Activated T-helper 2 cell treated with anti-CD3 and anti-CD28 coated beads, Interferon-gamma antibody, Interleukin-2, Interleukin-4, amounts not matched to agents 10 μg/mL and 5 μg/mL and 100 μg/mL, durations not matched to agents 14 hours and 24 hours and 36 hours (primary cell): ENCODE results near the gene PCGF1. TPM values are rescaled to one million over a fixed set of nuclear protein-coding genes. Genes with fewer than 3 reads are reported as not detected.

ENCODE experiments used
- DNase-seq: peaks from one replicate; pipeline ENCODE4 v3.0.0; 2021; ENCODE audit warnings: low spot score
- H3K27ac Mint-ChIP-seq: one replicate; pipeline ENCODE4 v1.8.0; 2021; ENCODE audit warnings: mixed read lengths
- H3K27me3 Mint-ChIP-seq: one replicate; pipeline ENCODE4 v1.8.0; 2021; ENCODE audit warnings: low read depth, mixed read lengths
- H3K36me3 Mint-ChIP-seq: one replicate; pipeline ENCODE4 v1.8.0; 2021; ENCODE audit warnings: low read depth, mixed read lengths
- H3K4me1 Mint-ChIP-seq: one replicate; pipeline ENCODE4 v1.8.0; 2021; ENCODE audit warnings: low read depth, mixed read lengths
- H3K4me3 Mint-ChIP-seq: one replicate; pipeline ENCODE4 v1.8.0; 2021; ENCODE audit warnings: low read depth, mild to moderate bottlenecking, moderate library complexity, mixed read lengths
- H3K9me3 Mint-ChIP-seq: one replicate; pipeline ENCODE4 v1.8.0; 2021; ENCODE audit warnings: mixed read lengths
- intact Hi-C: fragments of 100-400 bp; cut with micrococcal nuclease; formaldehyde crosslinking; loops from one replicate; pipeline ENCODE4 v1.15.1; 2023
- total RNA-seq: library from RNA; stranded (reverse); gene quantifications from 2 replicates; pipeline ENCODE4 v1.2.3, GENCODE V29; 2022

PCGF1 gene
- total RNA-seq, 1 donor from 2014 or later = 39.7 TPM

DNA sequence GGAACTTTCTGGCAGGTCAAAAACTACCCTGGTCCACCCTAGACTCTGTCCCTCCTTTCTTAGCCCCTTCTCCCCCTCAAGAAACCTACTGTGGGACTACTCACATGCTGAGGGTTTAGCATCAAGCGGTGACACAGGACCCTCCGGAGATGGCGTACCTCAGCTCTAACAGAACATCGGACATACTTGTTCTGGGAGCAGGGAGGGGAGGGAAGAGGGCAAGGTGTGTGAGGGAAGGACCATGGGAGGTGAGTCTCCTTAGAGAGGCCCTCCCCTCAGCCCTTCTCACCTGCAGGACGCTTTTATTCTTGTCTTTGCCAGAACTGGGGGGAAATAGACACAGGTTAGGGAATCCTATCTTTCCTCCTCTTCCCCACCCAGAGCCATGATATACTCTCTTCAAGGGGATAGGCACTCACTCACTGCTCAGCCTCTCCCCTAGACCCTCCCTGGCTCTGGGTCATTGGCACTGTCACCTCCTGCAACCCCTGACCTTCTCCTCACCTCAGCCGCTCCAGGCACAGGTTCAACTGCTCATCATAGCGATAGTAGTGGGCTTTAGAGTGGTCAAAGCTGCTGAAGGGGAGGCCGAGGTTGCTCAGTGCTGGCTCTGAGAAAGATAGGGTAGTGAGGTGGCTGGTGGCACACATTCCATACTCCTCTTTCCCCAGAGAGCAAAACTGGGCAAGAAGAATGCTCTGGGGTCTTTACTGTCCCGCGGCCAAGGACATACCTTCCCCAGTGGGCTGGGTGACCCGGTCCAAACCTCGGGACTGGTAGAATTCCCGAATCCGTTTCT is 1.8 kb downstream of the PCGF1 start:
- intact Hi-C loops = no loop called here
- Mint-ChIP-seq H3K27me3 (peaks cover 25% of the 10 kb centered on the region), H3K4me1 (peaks cover 55% of the 10 kb centered on the region), H3K36me3 (peaks cover 56% of the 10 kb centered on the region), H3K9me3 (no peaks in the 10 kb centered on the region), H3K27ac (no peak overlapping the region), H3K4me3 (peak overlapping the region; percentile 59)
- DNase-seq = no peak

DNA sequence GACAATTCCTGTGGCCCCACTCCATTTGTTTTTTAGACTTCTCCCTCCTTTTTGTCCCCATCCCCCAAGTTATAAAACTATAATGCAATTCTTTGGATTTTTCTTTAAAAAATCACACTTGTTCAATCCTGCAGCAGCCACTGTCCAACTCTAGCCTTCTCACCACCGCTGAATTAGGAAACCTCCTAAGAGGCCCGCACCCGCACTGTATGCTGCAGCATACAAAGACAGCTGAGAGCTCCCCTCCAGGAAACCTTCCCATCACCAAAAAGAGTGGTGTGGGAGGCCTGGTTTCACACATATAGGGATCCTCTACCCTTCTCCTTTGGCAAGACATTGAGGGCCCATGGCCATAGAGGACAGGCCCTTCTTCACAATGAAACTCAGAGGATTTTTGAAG is 2.9 kb downstream of the PCGF1 start:
- Mint-ChIP-seq H3K4me1 (peaks cover 49% of the 10 kb centered on the region), H3K4me3 (peak overlapping the region; percentile 58), H3K9me3 (no peaks in the 10 kb centered on the region), H3K27me3 (peaks cover 22% of the 10 kb centered on the region), H3K27ac (peak overlapping the region; percentile 18), H3K36me3 (peaks cover 65% of the 10 kb centered on the region)
- DNase-seq = no peak
- intact Hi-C loops = no loop called here

DNA sequence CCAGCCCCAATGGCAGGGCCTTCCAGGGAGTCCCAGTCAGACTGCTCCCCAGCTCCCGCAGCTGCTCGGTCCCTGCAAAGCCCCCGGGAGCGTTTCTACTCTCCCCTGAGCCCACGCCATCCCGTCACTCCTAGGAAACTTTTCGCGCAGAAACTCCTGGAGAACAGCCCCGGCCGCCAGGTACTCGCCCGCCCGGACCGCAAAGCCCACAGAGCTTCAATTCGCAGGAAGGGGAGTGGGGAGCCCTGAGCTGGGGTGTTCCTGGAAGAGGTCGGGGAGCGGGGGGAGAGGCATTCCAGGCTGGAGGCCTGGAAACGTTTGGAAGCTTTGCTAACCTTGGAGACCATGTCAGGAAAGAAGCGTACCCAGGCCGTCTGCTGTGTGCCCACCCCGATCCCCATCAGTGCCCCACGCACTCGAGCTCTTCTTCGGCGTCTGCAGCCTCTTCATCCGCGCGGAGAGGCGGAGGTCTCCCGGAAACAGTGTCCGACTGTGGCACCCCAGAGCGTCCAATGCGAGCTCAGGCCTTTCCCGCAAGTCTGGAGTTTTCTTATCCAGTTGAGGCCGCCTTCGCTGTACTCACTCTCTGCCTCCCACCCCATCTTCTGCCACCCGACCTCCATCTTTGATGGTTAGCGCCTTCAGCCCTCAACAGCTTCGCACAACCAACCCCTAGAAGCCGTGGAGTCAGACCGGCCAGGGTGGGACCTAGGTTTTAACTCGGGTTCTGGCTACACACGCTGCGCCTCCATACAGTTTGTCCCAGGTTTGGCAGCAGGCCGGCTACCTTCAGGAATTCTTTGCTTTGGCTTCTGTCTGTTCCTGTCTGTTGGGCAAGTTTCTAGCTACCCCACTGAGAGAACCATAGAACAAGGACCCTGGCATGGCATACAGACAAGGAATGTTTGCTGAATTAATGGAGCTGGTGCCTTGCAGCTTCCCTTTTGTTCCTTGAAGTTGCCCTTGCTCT is 3.7 kb downstream of the PCGF1 start:
- H3K4me3 Mint-ChIP-seq = peak overlapping the region; percentile 71
- peak overlapping the region; percentile 18 for H3K27ac Mint-ChIP-seq
- DNase-seq = no peak
- H3K27me3 Mint-ChIP-seq = peaks cover 26% of the 10 kb centered on the region
- peaks cover 65% of the 10 kb centered on the region for H3K36me3 Mint-ChIP-seq
- intact Hi-C loops = no loop called here
- H3K9me3 Mint-ChIP-seq = no peaks in the 10 kb centered on the region
- peaks cover 52% of the 10 kb centered on the region for H3K4me1 Mint-ChIP-seq

DNA sequence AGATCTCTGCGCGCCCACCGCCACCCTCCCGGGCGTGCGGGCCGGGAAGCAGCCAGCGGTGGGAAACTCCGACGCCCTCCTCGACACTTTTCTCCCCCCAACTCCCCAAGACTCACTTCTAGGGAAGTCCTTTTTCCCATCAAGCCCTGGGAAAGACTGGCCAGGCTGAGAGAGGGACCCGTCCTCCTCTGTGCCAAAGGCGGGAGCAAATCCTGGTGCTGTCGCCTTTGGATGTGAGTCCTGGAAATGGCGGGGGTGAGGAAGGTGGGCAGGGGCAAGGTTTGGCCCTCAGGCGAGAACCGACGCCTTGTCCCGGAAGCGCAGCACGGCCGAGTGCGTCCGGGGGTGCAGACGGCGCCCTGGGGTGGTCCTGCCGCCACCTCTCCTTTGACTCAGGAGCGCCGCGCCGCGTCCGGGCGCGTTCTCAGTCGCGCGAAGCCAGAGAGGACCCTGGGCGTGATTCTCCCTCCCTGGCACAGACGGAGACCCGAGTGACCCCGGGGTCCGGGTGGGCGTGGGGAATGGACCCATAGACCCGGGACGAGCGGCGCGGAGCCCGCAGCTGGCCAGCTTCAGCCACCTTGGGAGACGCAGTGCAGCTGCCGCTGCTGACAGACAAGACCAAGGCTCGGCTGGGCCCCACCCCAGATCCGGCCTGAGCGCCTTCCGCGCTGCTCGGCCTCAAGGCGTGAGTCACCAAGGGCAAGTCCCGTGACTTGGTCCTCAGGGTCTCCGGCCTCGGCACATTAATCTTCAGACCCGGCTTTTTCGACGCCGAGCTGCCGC is 4.6 kb downstream of the PCGF1 start:
- intact Hi-C loops = no loop called here
- Mint-ChIP-seq H3K4me3 (peak overlapping the region; percentile 71), H3K9me3 (no peaks in the 10 kb centered on the region), H3K36me3 (peaks cover 65% of the 10 kb centered on the region), H3K4me1 (peaks cover 51% of the 10 kb centered on the region), H3K27me3 (peaks cover 30% of the 10 kb centered on the region), H3K27ac (peak overlapping the region; percentile 62)
- no peak for DNase-seq

DNA sequence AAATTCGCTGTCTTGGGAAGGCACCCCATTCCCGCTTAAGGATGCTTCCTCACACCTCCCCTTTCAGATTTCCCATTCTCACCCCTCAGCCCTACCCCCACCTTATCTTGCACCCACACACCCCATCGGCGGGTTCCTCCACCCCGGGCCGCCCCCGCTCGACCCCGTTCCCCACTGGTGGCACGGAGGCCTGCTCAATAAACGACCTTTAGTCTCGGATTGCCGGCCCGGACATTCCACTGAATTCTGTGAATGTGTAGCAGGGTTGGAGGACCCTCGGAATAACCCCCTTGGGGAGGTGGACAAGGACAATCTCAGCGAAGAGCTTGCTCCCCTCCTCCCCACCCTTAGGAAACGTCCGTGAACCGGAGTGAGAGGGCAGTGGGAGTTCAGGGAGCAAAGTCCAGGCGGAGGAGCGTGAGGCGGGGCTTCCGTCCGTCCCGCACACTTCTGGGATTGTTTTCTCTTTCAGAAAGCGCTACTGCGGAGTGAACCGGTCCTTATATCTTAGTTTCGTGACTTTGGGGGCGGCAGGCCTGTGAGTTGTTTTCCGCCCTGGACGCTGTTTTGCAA is 5.3 kb downstream of the PCGF1 start:
- Mint-ChIP-seq H3K27ac (no peak overlapping the region), H3K36me3 (peaks cover 62% of the 10 kb centered on the region), H3K4me3 (peak overlapping the region; percentile 71), H3K27me3 (peaks cover 30% of the 10 kb centered on the region), H3K4me1 (peaks cover 54% of the 10 kb centered on the region), H3K9me3 (no peaks in the 10 kb centered on the region)
- no peak for DNase-seq
- intact Hi-C loops = no loop called here

DNA sequence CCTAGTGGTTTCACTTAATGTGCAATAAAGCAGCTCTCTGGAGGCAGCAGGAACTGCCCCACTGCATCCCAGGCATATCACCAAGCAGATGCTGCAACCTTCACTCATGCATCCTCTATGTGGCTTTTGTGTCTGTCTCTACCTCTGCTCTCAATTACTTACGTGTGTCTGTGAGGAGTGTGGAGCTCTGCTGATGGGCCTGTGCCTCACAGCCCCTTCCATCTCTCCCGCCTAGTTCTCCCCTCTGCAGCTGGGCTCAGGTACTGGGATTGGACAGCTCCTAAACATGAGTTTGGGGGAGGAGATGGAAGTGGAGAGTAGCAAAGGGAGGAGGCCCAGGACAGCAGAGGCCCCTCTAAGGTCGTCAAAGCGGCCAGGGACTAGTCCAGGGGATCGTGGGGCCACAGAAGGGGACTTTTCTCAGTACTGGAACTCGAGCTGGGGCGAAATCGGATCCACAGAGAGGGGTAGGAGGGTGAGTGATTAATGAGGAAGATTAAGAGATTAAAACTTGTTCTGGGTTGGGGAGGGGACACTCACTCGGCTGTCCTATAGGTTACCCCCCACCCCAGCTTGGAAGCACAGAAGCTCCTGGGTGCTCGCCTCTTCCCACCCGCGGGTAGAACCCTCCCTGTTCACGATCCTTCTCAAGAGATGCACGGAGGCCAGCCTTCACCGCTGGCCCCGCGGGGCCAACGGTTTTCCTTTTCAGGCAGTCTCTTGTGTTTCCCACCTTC is 6.0 kb downstream of the PCGF1 start:
- Mint-ChIP-seq H3K9me3 (no peaks in the 10 kb centered on the region), H3K27ac (no peak overlapping the region), H3K4me3 (peak overlapping the region; percentile 67), H3K36me3 (peaks cover 55% of the 10 kb centered on the region), H3K27me3 (peaks cover 30% of the 10 kb centered on the region), H3K4me1 (peaks cover 48% of the 10 kb centered on the region)
- no peak for DNase-seq
- intact Hi-C loops = no loop called here

DNA sequence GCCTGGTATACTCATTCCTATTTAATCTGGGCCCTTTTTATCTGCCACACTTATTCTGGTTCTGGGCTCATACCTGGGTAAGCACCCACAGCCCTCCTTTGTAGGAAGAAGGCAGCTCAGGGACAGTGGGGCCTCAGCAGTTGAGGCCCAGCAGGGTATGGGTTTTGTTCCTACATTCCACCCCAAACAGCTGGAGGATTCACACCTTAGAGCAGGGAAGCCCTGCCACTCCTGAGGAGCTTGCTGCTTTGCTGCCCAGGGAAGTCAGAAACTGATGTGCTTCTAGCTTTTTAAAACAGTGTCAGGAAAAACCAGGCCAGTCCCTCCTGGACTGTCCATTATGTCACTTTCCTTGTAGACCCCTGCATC is 6.9 kb downstream of the PCGF1 start:
- peaks cover 49% of the 10 kb centered on the region for H3K36me3 Mint-ChIP-seq
- H3K9me3 Mint-ChIP-seq = no peaks in the 10 kb centered on the region
- DNase-seq = no peak
- intact Hi-C loops = no loop called here
- peaks cover 45% of the 10 kb centered on the region for H3K4me1 Mint-ChIP-seq
- peaks cover 30% of the 10 kb centered on the region for H3K27me3 Mint-ChIP-seq
- no peak overlapping the region for H3K27ac Mint-ChIP-seq
- no peak overlapping the region for H3K4me3 Mint-ChIP-seq

DNA sequence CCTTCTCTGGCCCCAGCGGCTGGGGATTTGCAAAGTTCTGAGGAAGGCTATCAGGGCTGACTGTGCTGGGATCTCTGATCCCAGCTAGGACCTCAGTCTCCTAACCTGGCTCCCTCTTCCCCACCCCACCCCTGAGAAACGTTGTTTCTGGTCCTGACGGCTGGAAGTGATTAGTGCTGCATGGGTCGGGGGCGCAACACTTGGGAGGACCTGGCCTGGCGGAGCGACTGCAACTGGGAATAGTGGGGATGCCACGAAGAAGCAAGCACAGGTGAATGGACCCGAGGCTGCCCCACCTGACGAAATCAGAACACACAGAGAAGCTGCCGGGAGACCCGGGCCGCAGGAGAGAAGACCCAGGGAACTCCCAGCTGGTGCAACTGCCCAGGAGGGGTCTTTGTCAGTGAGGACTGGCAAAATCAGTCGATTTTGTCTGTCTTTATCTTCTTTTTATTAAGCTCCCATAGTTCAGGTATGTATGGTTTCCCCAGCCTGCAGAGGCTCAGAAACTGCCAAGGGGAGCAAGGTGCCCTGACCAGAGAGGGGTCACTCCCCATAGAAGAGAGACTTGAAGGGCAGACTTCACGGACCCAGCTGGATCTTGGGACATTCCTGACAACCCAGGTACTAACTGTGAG is 7.4 kb downstream of the PCGF1 start:
- Mint-ChIP-seq H3K4me1 (peaks cover 43% of the 10 kb centered on the region), H3K27me3 (peaks cover 30% of the 10 kb centered on the region)

DNA sequence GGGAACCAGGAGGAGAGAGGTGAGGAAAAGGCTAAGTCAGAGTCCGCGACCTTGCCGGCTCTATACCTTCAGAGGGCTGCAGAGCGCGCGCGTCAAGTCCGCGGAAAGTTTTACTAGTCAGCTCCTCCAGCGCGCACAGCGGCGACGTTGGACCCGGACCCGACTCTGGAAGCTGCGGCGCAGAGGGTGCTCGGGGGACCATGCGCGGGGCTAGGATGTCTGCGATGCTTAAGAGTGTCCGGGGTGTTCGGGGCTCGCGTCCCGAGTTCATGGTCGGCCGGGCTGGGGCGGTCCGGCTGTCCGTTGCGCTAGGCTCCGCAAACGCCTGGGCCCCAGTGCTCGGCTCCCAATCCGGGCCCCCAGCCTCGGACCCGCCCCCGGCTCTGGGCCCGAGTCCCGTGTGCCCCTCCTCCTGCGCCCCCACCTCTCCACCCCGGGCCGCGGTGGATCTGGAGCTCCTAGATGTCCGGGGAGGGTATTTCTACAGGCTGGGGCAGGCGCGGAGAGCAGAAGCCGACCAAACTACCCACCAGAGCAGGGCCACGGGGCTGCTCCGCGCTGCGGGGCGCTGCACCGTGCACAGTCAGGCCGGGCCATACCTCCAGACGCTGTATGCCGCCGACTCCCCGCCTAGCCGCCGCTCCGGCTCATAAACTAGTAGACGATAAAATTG is 8.1 kb downstream of the PCGF1 start, which contains the start of gene LBX2:
Gene LBX2, minus strand, starts transcription at position 337 of the 673 bp plus-strand sequence. Its CDS starts 66 bp downstream, at position 271.
- Mint-ChIP-seq H3K4me3 (peak within 1 kb of the TSS; percentile 86), H3K9me3 (no peaks in the 10 kb centered on the region), H3K4me1 (peaks cover 36% of the 10 kb centered on the region), H3K27me3 (peaks cover 30% of the 10 kb centered on the region), H3K36me3 (peaks cover 37% of the 10 kb centered on the region), H3K27ac (peak within 1 kb of the TSS; percentile 72)
- DNase-seq = no peak
- intact Hi-C loops = loop anchor here (1.0 to 10.0 kb wide), 4 partner anchors 15 to 335 kb away; partner anchors contain the start of genes CCDC142, HK2, TLX2 and TTC31

More for the DNA sequence above, 7.4 kb downstream of the PCGF1 start:
- DNase-seq = no peak
- intact Hi-C loops = loop anchor here (1.0 to 10.0 kb wide), 4 partner anchors 14 to 335 kb away; partner anchors contain the start of genes CCDC142, HK2, TLX2 and TTC31
- Mint-ChIP-seq H3K36me3 (peaks cover 44% of the 10 kb centered on the region), H3K4me3 (peak overlapping the region; percentile 22), H3K27ac (no peak overlapping the region), H3K9me3 (no peaks in the 10 kb centered on the region)

DNA sequence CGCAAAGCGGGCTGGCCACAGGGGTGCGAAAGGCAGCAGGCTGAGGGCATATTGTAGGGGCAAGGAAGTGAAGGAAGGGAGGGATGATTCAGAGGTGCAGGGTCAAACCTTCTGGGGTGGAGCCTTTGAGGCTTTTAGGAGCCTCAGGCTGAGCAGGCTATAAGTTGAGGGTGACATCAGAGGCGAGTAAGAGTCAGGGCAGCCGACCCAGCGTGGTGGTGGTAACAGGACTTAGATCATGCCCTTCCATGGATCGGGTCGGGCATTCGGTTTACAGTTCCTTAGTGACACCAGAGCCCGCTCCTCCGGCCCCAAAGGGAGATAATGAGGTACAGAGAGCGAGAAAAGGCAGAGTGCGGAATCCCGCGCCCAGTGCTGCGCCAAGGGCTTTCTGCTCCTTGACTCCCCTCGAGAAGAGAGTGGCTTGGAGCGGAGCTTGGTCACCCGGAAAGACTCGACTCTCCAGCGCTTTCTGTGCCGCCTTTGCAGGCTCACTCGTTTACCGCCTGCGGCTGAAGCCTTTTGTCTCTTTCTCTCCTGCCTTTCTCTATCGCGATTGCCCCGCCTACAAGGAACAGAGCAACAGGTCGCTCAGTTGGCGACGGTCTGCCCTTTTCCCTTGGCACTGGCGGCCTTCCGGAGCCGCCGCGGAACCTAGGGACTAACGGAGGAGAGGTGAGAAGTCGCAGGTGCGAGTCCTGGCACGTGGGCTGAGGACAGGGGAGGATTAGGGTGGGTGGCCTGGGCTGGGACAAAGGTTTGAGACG is 8.8 kb downstream of the PCGF1 start:
- Mint-ChIP-seq H3K27me3 (peaks cover 30% of the 10 kb centered on the region), H3K27ac (peak overlapping the region; percentile 72), H3K4me3 (peak overlapping the region; percentile 86), H3K36me3 (peaks cover 37% of the 10 kb centered on the region), H3K9me3 (no peaks in the 10 kb centered on the region), H3K4me1 (peaks cover 31% of the 10 kb centered on the region)
- intact Hi-C loops = loop anchor here (1.0 to 10.0 kb wide), 4 partner anchors 16 to 336 kb away; partner anchors contain the start of genes CCDC142, HK2, TLX2 and TTC31
- no peak for DNase-seq
